ENCODE measurements around the gene MECR. TPM values are rescaled to one million over a fixed set of nuclear protein-coding genes. Genes with fewer than 3 reads are reported as not detected.

MECR gene
- total RNA-seq, 4 donors from 2014 or later: 7.4 to 23.4 (median 20.7) TPM

- H3K9me3 ChIP-seq: no peaks in the 10 kb centered on the region
- TF ChIP-seq POLR2A (IDR thresholded peaks at IDR 0.05) (no peak), CTCF (IDR thresholded peaks at IDR 0.05) (no peak)
These were observed 18.5 kb upstream of the MECR start for GRCh38 chr1:29249170-29249691.

GRCh38 chr1:29248409-29248808 is 17.7 kb upstream of the MECR start:
- Histone ChIP-seq H3K27me3 (no peaks in the 10 kb centered on the region), H3K4me1 (no peaks in the 10 kb centered on the region), H3K4me3 (no peak overlapping the region), H3K27ac (no peak overlapping the region), H3K36me3 (no peaks in the 10 kb centered on the region), H3K9me3 (no peaks in the 10 kb centered on the region)
- TF ChIP-seq CTCF (IDR thresholded peaks at IDR 0.05): no peak
- no peak for TF ChIP-seq POLR2A (IDR thresholded peaks at IDR 0.05)
- DNase-seq: no peak
- intact Hi-C loops (cut with DNase I; ENCODE audit: low total_unique reads): loop anchor here (10.0 kb wide), 2 partner anchors 836 to 1126 kb away; no protein-coding TSS in a partner anchor

More at GRCh38 chr1:29249170-29249691, 18.5 kb upstream of the MECR start:
- no peaks in the 10 kb centered on the region for H3K4me1 ChIP-seq
- DNase-seq: no peak
- no peak overlapping the region for H3K4me3 ChIP-seq
- H3K36me3 ChIP-seq: no peaks in the 10 kb centered on the region
- H3K27ac ChIP-seq: no peak overlapping the region
- no peaks in the 10 kb centered on the region for H3K27me3 ChIP-seq
- intact Hi-C loops (cut with DNase I; ENCODE audit: low total_unique reads): loop anchor here (10.0 kb wide), 2 partner anchors 836 to 1126 kb away; no protein-coding TSS in a partner anchor

GRCh38 chr1:29247571-29248273 is 17.0 kb upstream of the MECR start:
- no peak for TF ChIP-seq CTCF (IDR thresholded peaks at IDR 0.05)
- TF ChIP-seq POLR2A (IDR thresholded peaks at IDR 0.05): no peak
- H3K9me3 ChIP-seq: no peaks in the 10 kb centered on the region
- intact Hi-C loops (cut with DNase I; ENCODE audit: low total_unique reads): loop anchor here (10.0 kb wide), 2 partner anchors 837 to 1127 kb away; no protein-coding TSS in a partner anchor
- no peaks in the 10 kb centered on the region for H3K4me1 ChIP-seq
- no peak overlapping the region for H3K27ac ChIP-seq
- H3K27me3 ChIP-seq: no peaks in the 10 kb centered on the region
- DNase-seq: no peak
- H3K4me3 ChIP-seq: no peak overlapping the region
- H3K36me3 ChIP-seq: no peaks in the 10 kb centered on the region

GRCh38 chr1:29247044-29247443 is 16.3 kb upstream of the MECR start:
- Histone ChIP-seq H3K36me3 (no peaks in the 10 kb centered on the region), H3K9me3 (no peaks in the 10 kb centered on the region), H3K4me1 (no peaks in the 10 kb centered on the region), H3K27ac (no peak overlapping the region), H3K27me3 (no peaks in the 10 kb centered on the region), H3K4me3 (no peak overlapping the region)
- intact Hi-C loops (cut with DNase I; ENCODE audit: low total_unique reads): loop anchor here (10.0 kb wide), 2 partner anchors 838 to 1128 kb away; no protein-coding TSS in a partner anchor
- DNase-seq: no peak
- TF ChIP-seq POLR2A (IDR thresholded peaks at IDR 0.05) (no peak), CTCF (IDR thresholded peaks at IDR 0.05) (no peak)

GRCh38 chr1:29245876-29246275 is 15.1 kb upstream of the MECR start:
- Histone ChIP-seq H3K4me1 (no peaks in the 10 kb centered on the region), H3K4me3 (no peak overlapping the region), H3K27me3 (no peaks in the 10 kb centered on the region), H3K36me3 (no peaks in the 10 kb centered on the region), H3K27ac (no peak overlapping the region), H3K9me3 (no peaks in the 10 kb centered on the region)
- DNase-seq: no peak
- TF ChIP-seq POLR2A (IDR thresholded peaks at IDR 0.05) (no peak), CTCF (IDR thresholded peaks at IDR 0.05) (peak in 1 of 4 experiments; percentile 15)
- intact Hi-C loops (cut with DNase I; ENCODE audit: low total_unique reads): loop anchor here (10.0 kb wide), 2 partner anchors 839 to 1129 kb away; no protein-coding TSS in a partner anchor

Measured in uterus (tissue), 4 donors.